HG02938 (cell line): Measurements from ENCODE around the gene KCNN4.

Experiments used
- ATAC-seq: cut with Tn5 transposase; IDR thresholded peaks from one replicate; pipeline ENCODE4 v1.9.1; 2021; ENCODE audit warnings: mild to moderate bottlenecking, moderate library complexity; ENCODE audit not compliant: unreplicated experiment

KCNN4 gene

GRCh38 chr19:43721469-43722048, 59.2 kb downstream of the KCNN4 start:
- no peak for ATAC-seq

- ATAC-seq: no peak
Observed at GRCh38 chr19:43720936-43721335, 59.8 kb downstream of the KCNN4 start.

GRCh38 chr19:43719918-43720317, 60.9 kb downstream of the KCNN4 start:
- no peak for ATAC-seq

GRCh38 chr19:43719378-43719868, 61.4 kb downstream of the KCNN4 start:
- ATAC-seq: no peak

GRCh38 chr19:43718627-43719377, 62.0 kb downstream of the KCNN4 start:
- no peak for ATAC-seq
